Parathyroid adenoma (tissue), 2 donors: Measurements from ENCODE around the gene RNF223.

Experiments used
- H2AFZ ChIP-seq: fragments of 300-600 bp; sonication (generic); one replicate; pipeline ENCODE4 v1.7.0; 2017; ENCODE audit warnings: antibody characterized with exemption, mild to moderate bottlenecking
- H3K27ac ChIP-seq: fragments of 300-600 bp; sonication (generic); one replicate; pipeline ENCODE4 v1.7.0; 2017
- H3K27me3 ChIP-seq: fragments of 300-600 bp; sonication (generic); one replicate; pipeline ENCODE4 v1.7.0; 2017; ENCODE audit warnings: low read length; ENCODE audit not compliant: control insufficient read depth, insufficient read depth
- H3K36me3 ChIP-seq: fragments of 300-600 bp; sonication (generic); one replicate; pipeline ENCODE4 v1.7.0; 2017; ENCODE audit warnings: low read length; ENCODE audit not compliant: control insufficient read depth, insufficient read depth
- H3K4me1 ChIP-seq: fragments of 300-600 bp; sonication (generic); one replicate; pipeline ENCODE4 v1.7.0; 2017; ENCODE audit warnings: control low read depth
- H3K4me2 ChIP-seq: fragments of 300-600 bp; sonication (generic); one replicate; pipeline ENCODE4 v1.7.0; 2017; ENCODE audit warnings: low read length
- H3K4me3 ChIP-seq: fragments of 300-600 bp; sonication (generic); one replicate; pipeline ENCODE4 v1.7.0; 2017; ENCODE audit warnings: low read depth, low read length
- H3K79me2 ChIP-seq: fragments of 300-600 bp; sonication (generic); one replicate; pipeline ENCODE4 v1.7.0; 2017; ENCODE audit warnings: control low read depth
- H3K9ac ChIP-seq: fragments of 300-600 bp; sonication (generic); one replicate; pipeline ENCODE4 v1.7.0; 2017; ENCODE audit warnings: mild to moderate bottlenecking
- H3K9me3 ChIP-seq: fragments of 300-600 bp; sonication (generic); one replicate; pipeline ENCODE4 v1.7.0; 2017; ENCODE audit warnings: low read length; ENCODE audit not compliant: control insufficient read depth
- TF ChIP-seq, protein P1 (sequence below): fragments of 300-600 bp; sonication (generic); IDR thresholded peaks from one replicate; pipeline ENCODE4 v1.7.0; 2017; ENCODE audit warnings: antibody characterized with exemption, mild to moderate bottlenecking
- donor health status: primary hyperparathyroidism.

RNF223 gene

GRCh38 chr1:1049318-1050165, 24.6 kb downstream of the RNF223 start:
- H3K36me3 ChIP-seq = no peaks in the 10 kb centered on the region
- H3K9me3 ChIP-seq = no peaks in the 10 kb centered on the region
- TF ChIP-seq, protein P1, sequence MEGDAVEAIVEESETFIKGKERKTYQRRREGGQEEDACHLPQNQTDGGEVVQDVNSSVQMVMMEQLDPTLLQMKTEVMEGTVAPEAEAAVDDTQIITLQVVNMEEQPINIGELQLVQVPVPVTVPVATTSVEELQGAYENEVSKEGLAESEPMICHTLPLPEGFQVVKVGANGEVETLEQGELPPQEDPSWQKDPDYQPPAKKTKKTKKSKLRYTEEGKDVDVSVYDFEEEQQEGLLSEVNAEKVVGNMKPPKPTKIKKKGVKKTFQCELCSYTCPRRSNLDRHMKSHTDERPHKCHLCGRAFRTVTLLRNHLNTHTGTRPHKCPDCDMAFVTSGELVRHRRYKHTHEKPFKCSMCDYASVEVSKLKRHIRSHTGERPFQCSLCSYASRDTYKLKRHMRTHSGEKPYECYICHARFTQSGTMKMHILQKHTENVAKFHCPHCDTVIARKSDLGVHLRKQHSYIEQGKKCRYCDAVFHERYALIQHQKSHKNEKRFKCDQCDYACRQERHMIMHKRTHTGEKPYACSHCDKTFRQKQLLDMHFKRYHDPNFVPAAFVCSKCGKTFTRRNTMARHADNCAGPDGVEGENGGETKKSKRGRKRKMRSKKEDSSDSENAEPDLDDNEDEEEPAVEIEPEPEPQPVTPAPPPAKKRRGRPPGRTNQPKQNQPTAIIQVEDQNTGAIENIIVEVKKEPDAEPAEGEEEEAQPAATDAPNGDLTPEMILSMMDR = no peak
- H2AFZ ChIP-seq = no peak overlapping the region
- no peaks in the 10 kb centered on the region for H3K4me1 ChIP-seq
- no peaks in the 10 kb centered on the region for H3K79me2 ChIP-seq
- no peak overlapping the region for H3K4me2 ChIP-seq
- no peaks in the 10 kb centered on the region for H3K27me3 ChIP-seq
- no peak overlapping the region for H3K27ac ChIP-seq
- H3K9ac ChIP-seq = no peak overlapping the region
- no peak overlapping the region for H3K4me3 ChIP-seq

DNA sequence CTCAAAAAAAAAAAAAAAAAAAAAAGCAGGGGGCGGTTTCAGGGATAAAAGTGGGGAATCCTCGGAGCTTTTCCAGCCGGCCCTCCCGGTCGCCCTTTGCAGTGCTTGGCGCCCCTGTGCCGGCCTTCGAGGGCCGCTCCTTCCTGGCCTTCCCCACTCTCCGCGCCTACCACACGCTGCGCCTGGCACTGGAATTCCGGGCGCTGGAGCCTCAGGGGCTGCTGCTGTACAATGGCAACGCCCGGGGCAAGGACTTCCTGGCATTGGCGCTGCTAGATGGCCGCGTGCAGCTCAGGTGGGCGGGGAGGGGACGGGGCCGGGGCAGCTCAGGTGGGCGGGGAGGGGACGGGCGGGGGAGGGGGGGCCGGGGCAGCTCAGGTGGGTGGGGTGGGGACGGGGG, 25.3 kb downstream of the RNF223 start:
- no peak overlapping the region for H3K27ac ChIP-seq
- H3K27me3 ChIP-seq = no peaks in the 10 kb centered on the region
- TF ChIP-seq, protein P1 = no peak
- no peaks in the 10 kb centered on the region for H3K9me3 ChIP-seq
- H3K4me3 ChIP-seq = no peak overlapping the region
- no peaks in the 10 kb centered on the region for H3K4me1 ChIP-seq
- H3K36me3 ChIP-seq = no peaks in the 10 kb centered on the region
- H3K4me2 ChIP-seq = no peak overlapping the region
- H3K79me2 ChIP-seq = no peaks in the 10 kb centered on the region
- no peak overlapping the region for H3K9ac ChIP-seq
- no peak overlapping the region for H2AFZ ChIP-seq

DNA sequence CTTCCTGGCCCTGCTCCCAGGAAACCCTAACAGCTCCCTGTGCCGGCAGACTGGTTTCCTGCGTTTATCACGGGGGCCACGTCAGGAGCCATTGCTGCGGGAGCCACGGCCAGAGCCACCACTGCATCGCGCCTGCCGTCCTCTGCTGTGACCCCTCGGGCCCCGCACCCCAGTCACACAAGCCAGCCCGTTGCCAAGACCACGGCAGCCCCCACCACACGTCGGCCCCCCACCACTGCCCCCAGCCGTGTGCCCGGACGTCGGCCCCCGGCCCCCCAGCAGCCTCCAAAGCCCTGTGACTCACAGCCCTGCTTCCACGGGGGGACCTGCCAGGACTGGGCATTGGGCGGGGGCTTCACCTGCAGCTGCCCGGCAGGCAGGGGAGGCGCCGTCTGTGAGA, 26.1 kb downstream of the RNF223 start:
- TF ChIP-seq, protein P1 = no peak
- Histone ChIP-seq H3K4me1 (no peaks in the 10 kb centered on the region), H3K27me3 (no peaks in the 10 kb centered on the region), H3K4me2 (no peak overlapping the region), H2AFZ (no peak overlapping the region), H3K9me3 (no peaks in the 10 kb centered on the region), H3K79me2 (no peaks in the 10 kb centered on the region), H3K36me3 (no peaks in the 10 kb centered on the region), H3K27ac (no peak overlapping the region), H3K4me3 (no peak overlapping the region), H3K9ac (no peak overlapping the region)

- Histone ChIP-seq H3K27ac (no peak overlapping the region), H3K4me3 (no peak overlapping the region), H3K9ac (no peak overlapping the region), H3K4me1 (no peaks in the 10 kb centered on the region), H3K9me3 (no peaks in the 10 kb centered on the region), H3K4me2 (no peak overlapping the region), H2AFZ (no peak overlapping the region), H3K36me3 (no peaks in the 10 kb centered on the region), H3K79me2 (no peaks in the 10 kb centered on the region), H3K27me3 (no peaks in the 10 kb centered on the region)
- TF ChIP-seq, protein P1 = no peak
Observed at GRCh38 chr1:1047407-1047806, 26.7 kb downstream of the RNF223 start.

DNA sequence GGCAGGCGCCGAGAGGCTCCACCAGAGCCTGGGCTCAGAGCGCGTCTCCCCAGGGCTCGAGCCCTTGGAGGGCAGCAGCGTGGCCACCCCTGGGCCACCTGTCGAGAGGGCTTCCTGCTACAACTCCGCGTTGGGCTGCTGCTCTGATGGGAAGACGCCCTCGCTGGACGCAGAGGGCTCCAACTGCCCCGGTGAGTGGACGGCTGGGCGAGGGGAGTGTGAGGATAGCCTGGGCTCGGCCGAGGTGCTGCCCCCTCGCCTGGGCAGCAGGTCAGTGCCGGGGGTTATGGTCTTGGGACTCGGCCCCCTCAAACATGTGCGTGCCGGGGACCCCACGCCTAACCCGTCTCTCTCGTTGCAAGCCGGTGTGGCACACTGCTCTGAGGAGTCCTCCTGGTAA, 27.3 kb downstream of the RNF223 start:
- H3K9me3 ChIP-seq = no peaks in the 10 kb centered on the region
- no peak overlapping the region for H3K4me3 ChIP-seq
- H3K4me2 ChIP-seq = no peak overlapping the region
- H2AFZ ChIP-seq = no peak overlapping the region
- H3K79me2 ChIP-seq = no peaks in the 10 kb centered on the region
- H3K4me1 ChIP-seq = no peaks in the 10 kb centered on the region
- H3K27me3 ChIP-seq = no peaks in the 10 kb centered on the region
- no peaks in the 10 kb centered on the region for H3K36me3 ChIP-seq
- TF ChIP-seq, protein P1 = no peak
- no peak overlapping the region for H3K9ac ChIP-seq
- H3K27ac ChIP-seq = no peak overlapping the region
